Fibroblast of pulmonary artery (primary cell): ENCODE data around the gene PPP1R37.
"Not testable (repeated sequence)": the region's sequence is repeated elsewhere in the genome, so short reads cannot be mapped to it uniquely, and the experiment has no call there.

Experiments used
- DNase-seq: peaks from one replicate; pipeline ENCODE4 v3.0.0-alpha.2; 2010; ENCODE audit warnings: low read depth
- H3K4me3 ChIP-seq: replicated peaks from 2 replicates; pipeline ENCODE4 v1.5.1; 2011; ENCODE audit warnings: low read depth, mild to moderate bottlenecking, control low read depth, low read length, moderate library complexity
- TF ChIP-seq, protein P1 (sequence below): IDR thresholded peaks from 2 replicates; pipeline ENCODE4 v1.5.1; 2011; ENCODE audit warnings: mild to moderate bottlenecking, control low read depth, low read length, inconsistent platforms; ENCODE audit errors: missing control alignments

Gene PPP1R37

DNA sequence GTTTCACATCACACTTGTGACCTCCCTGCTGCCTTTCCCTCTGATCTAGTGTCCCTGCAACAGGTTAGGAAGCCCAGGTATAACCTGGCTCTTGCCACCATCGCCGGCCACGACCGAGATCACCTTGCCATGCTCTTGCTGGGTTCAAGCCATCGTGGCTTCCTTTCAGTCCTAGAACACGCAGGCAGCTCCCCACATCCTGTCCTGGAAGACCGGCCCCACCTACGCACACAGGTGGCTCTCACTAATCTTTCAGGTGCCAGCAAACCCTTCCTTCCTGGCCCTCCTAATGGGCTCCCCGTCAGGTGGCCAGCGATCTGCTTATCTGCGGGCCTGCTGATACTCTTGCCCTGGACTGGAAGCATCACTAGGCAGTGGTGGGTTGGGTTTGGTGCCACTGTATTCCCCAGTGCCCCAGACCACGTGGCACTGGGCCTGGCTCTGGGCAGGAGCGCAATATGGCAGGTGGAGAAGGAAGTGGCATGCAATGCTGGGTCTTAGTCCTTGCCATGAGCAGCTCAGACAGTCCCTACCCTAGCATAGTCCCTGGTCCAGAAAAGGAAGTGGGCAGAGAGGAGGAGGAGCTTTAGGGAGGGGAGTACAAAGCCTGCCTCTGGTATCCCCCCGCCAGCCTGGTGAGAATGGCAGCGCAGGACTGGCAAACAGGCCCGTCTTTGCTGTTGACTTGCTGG is 11.8 kb downstream of the PPP1R37 start:
- TF ChIP-seq, protein P1, sequence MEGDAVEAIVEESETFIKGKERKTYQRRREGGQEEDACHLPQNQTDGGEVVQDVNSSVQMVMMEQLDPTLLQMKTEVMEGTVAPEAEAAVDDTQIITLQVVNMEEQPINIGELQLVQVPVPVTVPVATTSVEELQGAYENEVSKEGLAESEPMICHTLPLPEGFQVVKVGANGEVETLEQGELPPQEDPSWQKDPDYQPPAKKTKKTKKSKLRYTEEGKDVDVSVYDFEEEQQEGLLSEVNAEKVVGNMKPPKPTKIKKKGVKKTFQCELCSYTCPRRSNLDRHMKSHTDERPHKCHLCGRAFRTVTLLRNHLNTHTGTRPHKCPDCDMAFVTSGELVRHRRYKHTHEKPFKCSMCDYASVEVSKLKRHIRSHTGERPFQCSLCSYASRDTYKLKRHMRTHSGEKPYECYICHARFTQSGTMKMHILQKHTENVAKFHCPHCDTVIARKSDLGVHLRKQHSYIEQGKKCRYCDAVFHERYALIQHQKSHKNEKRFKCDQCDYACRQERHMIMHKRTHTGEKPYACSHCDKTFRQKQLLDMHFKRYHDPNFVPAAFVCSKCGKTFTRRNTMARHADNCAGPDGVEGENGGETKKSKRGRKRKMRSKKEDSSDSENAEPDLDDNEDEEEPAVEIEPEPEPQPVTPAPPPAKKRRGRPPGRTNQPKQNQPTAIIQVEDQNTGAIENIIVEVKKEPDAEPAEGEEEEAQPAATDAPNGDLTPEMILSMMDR: no peak
- no peak overlapping the region for H3K4me3 ChIP-seq
- DNase-seq: no peak

DNA sequence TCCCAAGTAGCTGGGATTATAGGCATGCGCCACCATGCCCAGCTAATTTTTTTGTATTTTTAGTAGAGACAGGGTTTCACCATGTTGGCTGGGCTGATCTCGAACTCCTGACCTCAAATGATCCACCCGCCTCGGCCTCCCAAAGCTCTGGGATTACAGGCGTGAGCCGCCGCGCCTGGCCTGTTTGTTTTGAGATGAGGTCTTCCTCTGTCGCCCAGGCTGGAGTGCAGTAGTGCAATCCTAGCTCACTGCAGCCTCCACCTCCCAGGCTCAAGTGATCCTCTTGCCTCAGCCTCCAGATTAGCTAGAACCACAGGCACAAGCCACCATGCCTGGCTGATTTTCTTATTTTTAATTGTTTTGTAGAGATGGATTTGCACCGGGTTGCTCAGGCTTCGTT is 13.4 kb downstream of the PPP1R37 start:
- DNase-seq, H3K4me3 ChIP-seq: not testable (repeated sequence)

DNA sequence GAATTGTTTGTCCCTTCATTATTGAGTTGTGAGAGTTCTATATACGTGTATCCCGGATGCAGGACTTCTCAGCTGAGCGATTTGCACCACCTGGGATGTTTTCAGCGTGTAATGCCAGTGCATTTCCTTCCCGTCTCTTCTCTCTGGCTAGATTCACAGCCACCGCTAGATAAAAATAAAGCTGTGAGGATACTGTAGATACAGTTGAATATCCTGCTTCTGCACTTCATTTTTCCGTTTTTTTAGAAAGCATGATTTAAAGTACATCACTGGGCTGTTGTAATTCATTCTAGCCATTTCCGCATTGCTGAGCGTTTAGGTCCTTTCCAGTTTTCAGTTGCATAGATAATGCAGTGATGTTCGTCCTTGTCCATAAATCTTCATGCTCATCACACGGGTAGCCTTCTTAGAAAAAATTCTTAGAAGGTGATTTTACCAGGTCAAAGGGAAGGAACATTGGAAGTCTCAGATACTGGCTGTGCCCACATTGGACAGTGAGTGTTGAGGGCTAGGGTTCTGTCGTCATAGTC is 14.7 kb downstream of the PPP1R37 start:
- no peak for DNase-seq
- no peak overlapping the region for H3K4me3 ChIP-seq
- TF ChIP-seq, protein P1: no peak

DNA sequence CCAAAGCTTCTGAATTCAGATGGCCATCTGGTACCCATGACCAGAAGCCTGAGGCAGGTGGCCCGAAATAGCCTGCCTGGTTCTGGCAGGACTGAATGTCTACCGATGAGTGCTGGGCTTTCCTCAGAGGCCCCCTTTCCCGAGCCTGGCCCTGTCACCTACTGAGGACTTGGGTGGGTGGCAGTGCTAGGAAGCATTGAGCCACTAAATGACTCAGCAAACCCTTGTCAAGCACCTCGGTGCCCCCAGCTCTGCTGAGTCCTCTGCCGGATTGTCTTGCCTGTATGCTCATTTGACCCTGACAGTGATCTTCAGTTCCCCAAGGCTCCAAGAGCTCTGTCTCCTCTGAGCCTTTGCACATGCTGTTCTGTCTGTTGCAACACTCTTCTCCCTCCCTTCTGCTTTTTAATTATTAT is 17.9 kb downstream of the PPP1R37 start:
- no peak overlapping the region for H3K4me3 ChIP-seq
- TF ChIP-seq, protein P1: no peak
- DNase-seq: no peak

DNA sequence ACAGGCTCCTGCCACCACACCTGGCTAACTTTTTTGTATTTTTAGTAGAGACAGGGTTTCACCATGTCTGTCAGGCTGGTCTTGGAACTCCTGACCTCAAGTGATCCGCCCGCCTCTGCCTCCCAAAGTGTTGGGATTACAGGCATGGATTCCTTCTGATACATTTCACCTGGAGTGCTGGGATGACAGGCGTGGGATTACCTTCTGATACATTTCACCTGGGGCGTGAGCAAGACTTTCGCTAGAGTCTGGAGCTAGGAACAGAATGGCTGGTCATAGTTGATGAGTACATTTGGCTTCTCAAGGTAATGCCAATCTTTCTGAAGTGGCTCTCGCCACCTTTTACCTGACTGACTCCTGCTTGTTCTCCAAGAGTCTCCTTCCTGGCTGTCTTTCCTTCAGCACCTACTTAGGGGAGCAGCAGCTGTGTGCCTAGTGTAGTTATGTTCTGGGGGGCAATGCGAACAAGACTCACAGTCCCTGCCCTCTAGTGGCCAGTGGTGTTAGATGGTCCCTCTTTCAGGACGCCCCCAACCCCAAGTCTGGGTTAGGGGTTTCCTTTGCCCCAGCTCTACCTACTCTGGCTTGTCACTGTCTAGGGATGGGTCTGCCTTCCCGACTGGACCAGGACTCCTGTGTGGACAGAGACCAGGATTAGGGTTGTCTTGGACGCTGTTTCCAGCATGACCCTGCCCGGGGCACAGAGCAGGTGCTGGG is 19.3 kb downstream of the PPP1R37 start:
- no peak for DNase-seq
- no peak overlapping the region for H3K4me3 ChIP-seq
- TF ChIP-seq, protein P1: no peak

DNA sequence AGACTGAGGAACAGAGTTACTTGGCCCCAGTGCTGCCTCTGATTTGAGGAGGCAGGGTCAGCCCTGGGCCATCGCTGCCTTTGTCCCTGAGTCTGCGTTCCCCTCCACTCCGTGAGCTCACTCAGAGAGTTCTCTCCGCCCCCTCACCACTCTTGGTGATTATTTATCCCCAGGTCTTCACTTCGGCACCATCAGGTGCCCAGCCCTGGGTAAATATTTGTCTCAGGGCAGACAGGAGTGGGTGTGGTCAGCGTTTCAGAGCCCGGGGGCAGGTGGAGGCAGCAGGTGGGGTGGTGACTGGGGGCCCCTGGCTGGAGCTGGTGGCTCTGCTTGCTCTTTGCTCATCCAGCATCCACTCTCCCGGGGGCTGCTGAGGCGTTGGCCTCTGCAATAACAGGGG is 20.6 kb downstream of the PPP1R37 start:
- no peak for DNase-seq
- no peak overlapping the region for H3K4me3 ChIP-seq
- TF ChIP-seq, protein P1: no peak

DNA sequence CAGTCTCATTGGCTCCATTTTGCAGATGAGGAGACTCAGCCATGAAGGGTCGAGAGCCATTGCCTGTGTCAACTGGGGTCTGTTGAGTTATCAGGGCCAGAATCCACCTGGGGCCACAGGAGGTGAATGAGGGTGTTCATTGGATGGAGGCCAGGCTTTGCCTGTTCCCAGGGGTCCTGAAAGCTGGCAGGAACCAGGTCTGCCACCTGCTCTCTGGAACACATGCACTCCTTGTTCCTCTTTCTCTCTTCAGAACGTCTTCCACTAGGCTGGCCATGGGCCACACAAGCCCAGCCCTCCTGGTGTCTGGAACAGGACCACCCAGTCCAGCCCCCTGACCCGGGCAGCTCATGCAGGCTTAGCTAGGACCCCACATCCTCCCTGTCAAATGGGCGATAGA is 21.1 kb downstream of the PPP1R37 start:
- TF ChIP-seq, protein P1: no peak
- no peak for DNase-seq
- H3K4me3 ChIP-seq: no peak overlapping the region
